ENCODE measurements around the gene WWP2. TPM values are rescaled to one million over a fixed set of nuclear protein-coding genes. Genes with fewer than 3 reads are reported as not detected.

Gene WWP2
- total RNA-seq, 2 experiments from 2014 or later = 41.9 to 43.0 TPM

DNA sequence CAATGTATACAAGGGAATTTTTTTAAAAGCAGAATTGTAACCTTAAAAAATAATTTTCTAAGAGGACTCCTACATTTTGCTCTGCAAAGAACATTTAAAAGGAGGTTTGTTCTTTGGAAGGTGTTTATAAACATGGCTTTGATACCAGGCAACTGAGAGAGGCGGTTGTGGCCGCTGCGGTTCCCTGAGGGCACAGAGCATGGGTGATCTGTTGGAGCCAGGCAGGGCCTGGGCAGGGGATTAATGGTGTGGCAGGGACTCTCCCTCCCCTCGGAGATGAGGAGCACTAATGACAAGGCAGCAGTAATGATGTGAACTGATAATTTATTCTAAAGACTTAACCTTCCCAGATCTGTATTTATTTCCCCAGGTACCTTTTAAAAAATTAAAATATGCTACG is 65.4 kb downstream of the WWP2 start:
- no peaks in the 10 kb centered on the region for H3K27me3 Mint-ChIP-seq
- intact Hi-C loops (cut with DNase I, micrococcal nuclease) = no loop called here
- peaks cover 51% of the 10 kb centered on the region for H3K36me3 Mint-ChIP-seq (ENCODE audit: low read depth)
- no peak for ATAC-seq (ENCODE audit: poor library complexity)
- CTCF ChIA-PET = no interaction called here
- Histone ChIP-seq H3K4me1 (ENCODE audit: insufficient read depth, low read length) (no peaks in the 10 kb centered on the region), H3K4me3 (ENCODE audit: low read length) (no peak overlapping the region), H3K36me3 (ENCODE audit: insufficient read depth, low read length) (peaks cover 41% of the 10 kb centered on the region), H3K9me3 (ENCODE audit: control insufficient read depth in 1 of 2, insufficient read depth in 1 of 2, low read length in 2 of 2) (no peaks in the 10 kb centered on the region), H3K27ac (ENCODE audit: low read depth in 1 of 2, low read length in 2 of 2) (no peak overlapping the region), H3K27me3 (ENCODE audit: control insufficient read depth in 1 of 2, insufficient read depth in 2 of 2, low read length in 2 of 2) (no peaks in the 10 kb centered on the region)
- no peaks in the 10 kb centered on the region for H3K4me1 Mint-ChIP-seq (ENCODE audit: low read depth)
- POLR2A ChIA-PET = no interaction called here
- H3K4me3 Mint-ChIP-seq = no peak overlapping the region
- TF ChIP-seq, protein P1, sequence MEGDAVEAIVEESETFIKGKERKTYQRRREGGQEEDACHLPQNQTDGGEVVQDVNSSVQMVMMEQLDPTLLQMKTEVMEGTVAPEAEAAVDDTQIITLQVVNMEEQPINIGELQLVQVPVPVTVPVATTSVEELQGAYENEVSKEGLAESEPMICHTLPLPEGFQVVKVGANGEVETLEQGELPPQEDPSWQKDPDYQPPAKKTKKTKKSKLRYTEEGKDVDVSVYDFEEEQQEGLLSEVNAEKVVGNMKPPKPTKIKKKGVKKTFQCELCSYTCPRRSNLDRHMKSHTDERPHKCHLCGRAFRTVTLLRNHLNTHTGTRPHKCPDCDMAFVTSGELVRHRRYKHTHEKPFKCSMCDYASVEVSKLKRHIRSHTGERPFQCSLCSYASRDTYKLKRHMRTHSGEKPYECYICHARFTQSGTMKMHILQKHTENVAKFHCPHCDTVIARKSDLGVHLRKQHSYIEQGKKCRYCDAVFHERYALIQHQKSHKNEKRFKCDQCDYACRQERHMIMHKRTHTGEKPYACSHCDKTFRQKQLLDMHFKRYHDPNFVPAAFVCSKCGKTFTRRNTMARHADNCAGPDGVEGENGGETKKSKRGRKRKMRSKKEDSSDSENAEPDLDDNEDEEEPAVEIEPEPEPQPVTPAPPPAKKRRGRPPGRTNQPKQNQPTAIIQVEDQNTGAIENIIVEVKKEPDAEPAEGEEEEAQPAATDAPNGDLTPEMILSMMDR (IDR thresholded peaks at IDR 0.05) = no peak
- no peak for DNase-seq
- no peaks in the 10 kb centered on the region for H3K9me3 Mint-ChIP-seq
- H3K27ac Mint-ChIP-seq = no peak overlapping the region

DNA sequence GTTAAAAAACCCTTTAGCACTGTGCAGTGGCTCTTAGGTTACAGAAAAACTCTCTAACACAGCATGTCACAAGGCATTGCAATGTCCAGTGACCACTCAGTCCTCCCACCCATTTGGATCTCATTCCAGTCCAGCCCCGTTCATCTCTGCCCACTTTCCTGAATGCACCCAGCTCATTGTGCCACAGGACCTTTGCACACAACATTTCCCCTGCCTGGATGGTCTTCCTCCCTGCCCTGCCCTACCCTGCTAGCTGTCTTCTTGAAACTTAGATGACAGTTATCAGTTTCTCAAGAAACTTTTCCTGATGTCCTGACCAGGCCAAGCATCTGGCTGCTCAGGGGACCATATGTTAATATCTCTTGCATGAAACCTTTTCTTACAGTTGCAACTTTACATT is 67.2 kb downstream of the WWP2 start:
- Histone ChIP-seq H3K4me3 (ENCODE audit: low read length) (no peak overlapping the region), H3K36me3 (ENCODE audit: insufficient read depth, low read length) (peaks cover 30% of the 10 kb centered on the region), H3K9me3 (ENCODE audit: control insufficient read depth in 1 of 2, insufficient read depth in 1 of 2, low read length in 2 of 2) (no peaks in the 10 kb centered on the region), H3K27me3 (ENCODE audit: control insufficient read depth in 1 of 2, insufficient read depth in 2 of 2, low read length in 2 of 2) (no peaks in the 10 kb centered on the region), H3K27ac (ENCODE audit: low read depth in 1 of 2, low read length in 2 of 2) (no peak overlapping the region), H3K4me1 (ENCODE audit: insufficient read depth, low read length) (no peaks in the 10 kb centered on the region)
- intact Hi-C loops (cut with DNase I, micrococcal nuclease) = no loop called here
- H3K4me1 Mint-ChIP-seq (ENCODE audit: low read depth) = peaks cover 5% of the 10 kb centered on the region
- ATAC-seq (ENCODE audit: poor library complexity) = no peak
- ChIA-PET CTCF (no interaction called here), POLR2A (no interaction called here)
- no peaks in the 10 kb centered on the region for H3K9me3 Mint-ChIP-seq
- DNase-seq = no peak
- TF ChIP-seq, protein P1 (IDR thresholded peaks at IDR 0.05) = no peak
- peaks cover 58% of the 10 kb centered on the region for H3K36me3 Mint-ChIP-seq (ENCODE audit: low read depth)
- no peak overlapping the region for H3K27ac Mint-ChIP-seq
- no peak overlapping the region for H3K4me3 Mint-ChIP-seq
- no peaks in the 10 kb centered on the region for H3K27me3 Mint-ChIP-seq

DNA sequence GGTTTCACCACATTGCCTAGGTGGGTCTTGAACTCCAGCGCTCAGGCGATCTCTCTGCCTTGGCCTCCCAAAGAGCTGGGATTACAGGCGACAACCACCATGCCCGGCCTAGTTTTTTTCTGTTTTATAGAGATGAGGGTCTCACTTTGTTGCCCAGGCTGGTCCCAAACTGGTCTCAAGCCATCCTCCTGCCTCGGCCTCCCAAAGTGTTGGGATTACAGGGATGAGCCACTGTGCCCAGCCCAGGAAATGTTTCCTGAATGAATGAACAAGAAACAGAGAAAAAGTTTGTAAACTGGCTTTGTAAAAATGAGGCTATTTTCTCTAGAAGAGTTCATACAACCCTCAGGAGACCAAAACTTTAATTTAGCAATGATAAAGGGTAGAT is 68.0 kb downstream of the WWP2 start:
- TF ChIP-seq, protein P1 (IDR thresholded peaks at IDR 0.05) = no peak
- ATAC-seq (ENCODE audit: poor library complexity) (no peak), DNase-seq (no peak)
- Histone ChIP-seq H3K27me3 (ENCODE audit: control insufficient read depth in 1 of 2, insufficient read depth in 2 of 2, low read length in 2 of 2) (no peaks in the 10 kb centered on the region), H3K4me3 (ENCODE audit: low read length) (no peak overlapping the region), H3K36me3 (ENCODE audit: insufficient read depth, low read length) (peaks cover 35% of the 10 kb centered on the region), H3K4me1 (ENCODE audit: insufficient read depth, low read length) (no peaks in the 10 kb centered on the region), H3K27ac (ENCODE audit: low read depth in 1 of 2, low read length in 2 of 2) (no peak overlapping the region), H3K9me3 (ENCODE audit: control insufficient read depth in 1 of 2, insufficient read depth in 1 of 2, low read length in 2 of 2) (no peaks in the 10 kb centered on the region)
- intact Hi-C loops (cut with DNase I, micrococcal nuclease) = no loop called here
- H3K9me3 Mint-ChIP-seq = no peaks in the 10 kb centered on the region
- CTCF ChIA-PET = no interaction called here
- H3K4me3 Mint-ChIP-seq = no peak overlapping the region
- H3K4me1 Mint-ChIP-seq (ENCODE audit: low read depth) = peaks cover 5% of the 10 kb centered on the region
- no peak overlapping the region for H3K27ac Mint-ChIP-seq
- H3K27me3 Mint-ChIP-seq = no peaks in the 10 kb centered on the region
- POLR2A ChIA-PET = no interaction called here
- peaks cover 59% of the 10 kb centered on the region for H3K36me3 Mint-ChIP-seq (ENCODE audit: low read depth)
